HepG2 (cell line): ENCODE data around the gene CLHC1. TPM values are rescaled to one million over a fixed set of nuclear protein-coding genes. Genes with fewer than 3 reads are reported as not detected.

Experiments
- HNRNPH1 ChIP-seq: fragments of 200-400 bp; formaldehyde crosslinking; optimal IDR thresholded peaks from 2 replicates; pipeline ENCODE3; 2017; ENCODE audit warnings: mild to moderate bottlenecking, low read depth, low read length
- HOXA9 ChIP-seq: sonication (generic); formaldehyde crosslinking; IDR thresholded peaks from 2 replicates; pipeline ENCODE4 v1.8.1; 2022; ENCODE audit warnings: missing genetic modification reagents, mild to moderate bottlenecking, moderate library complexity, borderline replicate concordance
- IRF1 ChIP-seq: sonication (generic); formaldehyde crosslinking; IDR thresholded peaks from 2 replicates; pipeline ENCODE4 v1.4.0; 2020; ENCODE audit warnings: low read depth, mild to moderate bottlenecking, missing genetic modification reagents
- JDP2 ChIP-seq: sonication (generic); formaldehyde crosslinking; IDR thresholded peaks from 2 replicates; pipeline ENCODE4 v1.8.1; 2022; ENCODE audit warnings: missing genetic modification reagents, borderline replicate concordance
- MXD1 ChIP-seq: sonication (generic); formaldehyde crosslinking; IDR thresholded peaks from 2 replicates; pipeline ENCODE4 v1.4.0; 2020; ENCODE audit warnings: mild to moderate bottlenecking, missing genetic modification reagents
- RFX1 ChIP-seq: fragments of 450-650 bp; IDR thresholded peaks from 2 replicates; pipeline ENCODE4 v1.6.1; 2017
- THAP9 ChIP-seq: sonication (generic); formaldehyde crosslinking; IDR thresholded peaks from 2 replicates; pipeline ENCODE4; 2020; ENCODE audit warnings: missing genetic modification reagents, mild to moderate bottlenecking, borderline replicate concordance
- ZBTB40 ChIP-seq, 2 experiments: fragments of 450-650 bp in 1 of 2; sonication (generic) in 1 of 2; formaldehyde crosslinking in 1 of 2; IDR thresholded peaks; 2 replicates each; pipeline versions ENCODE4 v1.6.1 to v1.8.0; 2016 to 2022; ENCODE audit warnings: antibody characterized with exemption in 1 of 2, mild to moderate bottlenecking in 1 of 2, missing genetic modification reagents in 1 of 2
- ZNF703 ChIP-seq: sonication (generic); formaldehyde crosslinking; IDR thresholded peaks from 2 replicates; pipeline ENCODE4 v1.5.1; 2020; ENCODE audit warnings: missing genetic modification reagents, mild to moderate bottlenecking, moderate library complexity, borderline replicate concordance
- polyA plus RNA-seq, 8 experiments: library from polyadenylated mRNA; depleted of rRNA in 3 of 8; stranded (reverse) in 7 of 8; unstranded in 1 of 8; fragments of >200 nt; fragmentation: Illumina TruSeq in 4 of 8; extraction: Trizol in 4 of 8; gene quantifications; 2 replicates each; pipeline versions ENCODE4 v1.2.1 to v1.2.3, GENCODE V29; 2011 to 2016; ENCODE audit warnings: low read depth in 4 of 8, missing spikeins in 1 of 8, mixed read lengths in 1 of 8; ENCODE audit not compliant: insufficient read depth in 1 of 8
- total RNA-seq, 5 experiments: library from RNA; depleted of rRNA; stranded (reverse); fragments of >200 nt; fragmentation: Illumina TruSeq; extraction: Trizol; gene quantifications; 2 replicates each; pipeline ENCODE4 v1.2.3, GENCODE V29; 2016; ENCODE audit warnings: low read depth in 1 of 5
- TF ChIP-seq, protein P1 (sequence below): IDR thresholded peaks from 2 replicates; pipeline ENCODE4 v1.6.1; 2012; ENCODE audit warnings: low read depth, low read length, improper control_type of control experiment
- TF ChIP-seq, protein P2 (sequence below): IDR thresholded peaks from 2 replicates; pipeline ENCODE4 v1.6.1; 2016; ENCODE audit warnings: low read depth, borderline replicate concordance

The CLHC1 gene
- total and polyA plus RNA-seq, 2 of the 13 experiments (the other 11 are each of a cell fraction or from before 2014, with no cell fraction given), result 9.8 to 12.6 TPM

GRCh38 chr2:55232084-55232862 is at the start of gene CLHC1, which contains the start of gene RPS27A (continued):
- TF ChIP-seq ZBTB40 (IDR thresholded peaks at IDR 0.05), result peak; percentile 22; the same call in 1 of the 2 replicates
- peak; percentile 47 for TF ChIP-seq ZBTB40 (CRISPR knock-in tag; IDR thresholded peaks at IDR 0.05)
- TF ChIP-seq RFX1, result peak; percentile 91
- TF ChIP-seq ZNF703, result no peak; the same call in 1 of the 2 replicates
- TF ChIP-seq JDP2 (CRISPR knock-in tag), result no peak; the same call in 1 of the 2 replicates
- TF ChIP-seq HNRNPH1, result peak; percentile 63
- TF ChIP-seq MXD1 (CRISPR knock-in tag), result peak; percentile 61; the same call in 1 of the 2 replicates
- no peak for TF ChIP-seq IRF1
- peak; percentile 81; the same call in 1 of the 2 replicates for TF ChIP-seq THAP9 (CRISPR knock-in tag)
- TF ChIP-seq, protein P1, sequence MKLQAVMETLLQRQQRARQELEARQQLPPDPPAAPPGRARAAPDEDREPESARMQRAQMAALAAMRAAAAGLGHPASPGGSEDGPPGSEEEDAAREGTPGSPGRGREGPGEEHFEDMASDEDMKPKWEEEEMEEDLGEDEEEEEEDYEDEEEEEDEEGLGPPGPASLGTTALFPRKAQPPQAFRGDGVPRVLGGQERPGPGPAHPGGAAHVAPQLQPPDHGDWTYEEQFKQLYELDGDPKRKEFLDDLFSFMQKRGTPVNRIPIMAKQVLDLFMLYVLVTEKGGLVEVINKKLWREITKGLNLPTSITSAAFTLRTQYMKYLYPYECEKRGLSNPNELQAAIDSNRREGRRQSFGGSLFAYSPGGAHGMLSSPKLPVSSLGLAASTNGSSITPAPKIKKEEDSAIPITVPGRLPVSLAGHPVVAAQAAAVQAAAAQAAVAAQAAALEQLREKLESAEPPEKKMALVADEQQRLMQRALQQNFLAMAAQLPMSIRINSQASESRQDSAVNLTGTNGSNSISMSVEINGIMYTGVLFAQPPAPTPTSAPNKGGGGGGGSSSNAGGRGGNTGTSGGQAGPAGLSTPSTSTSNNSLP, result 0 out of 2 replicates have a peak, but pooled peaks have one; percentile 8
- TF ChIP-seq HOXA9 (CRISPR knock-in tag), result no peak
- TF ChIP-seq, protein P2, sequence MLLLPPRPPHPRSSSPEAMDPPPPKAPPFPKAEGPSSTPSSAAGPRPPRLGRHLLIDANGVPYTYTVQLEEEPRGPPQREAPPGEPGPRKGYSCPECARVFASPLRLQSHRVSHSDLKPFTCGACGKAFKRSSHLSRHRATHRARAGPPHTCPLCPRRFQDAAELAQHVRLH (CRISPR knock-in tag), result peak; percentile 86; the same call in 1 of the 2 replicates
